SW 1271 (cell line): ENCODE data around the gene GAST.
"Not testable (repeated sequence)": the region's sequence is repeated elsewhere in the genome, so short reads cannot be mapped to it uniquely, and the experiment has no call there.

Experiments
- DNase-seq, 2 experiments: peaks; one replicate each; lab custom pipeline; 2025; lab: John Stamatoyannopoulos, UW

Gene GAST

GRCh38 chr17:41683441-41684007 lies 28.6 kb upstream of the GAST start:
- DNase-seq = no peak

- no peak for DNase-seq
Measured at GRCh38 chr17:41684035-41684434, 28.1 kb upstream of the GAST start.

GRCh38 chr17:41685753-41686152 lies 26.4 kb upstream of the GAST start:
- not testable (repeated sequence) for DNase-seq

GRCh38 chr17:41686281-41686680 lies 25.9 kb upstream of the GAST start:
- no peak for DNase-seq

GRCh38 chr17:41687828-41688640 lies 24.1 kb upstream of the GAST start:
- DNase-seq = peak in 1 of 2 experiments; percentile 80

- peak; percentile 97 to 98 for DNase-seq
Measured at GRCh38 chr17:41688641-41689496, 23.3 kb upstream of the GAST start, which contains the start of gene EIF1. Gene EIF1 (plus strand): TSS chr17:41688885. CDS start chr17:41689039, 154 bp downstream.

GRCh38 chr17:41689497-41690299 lies 22.4 kb upstream of the GAST start:
- DNase-seq = peak in 1 of 2 experiments; percentile 62

- DNase-seq = no peak
Measured at GRCh38 chr17:41690497-41690896, 21.6 kb upstream of the GAST start.

GRCh38 chr17:41691031-41691777 lies 20.9 kb upstream of the GAST start:
- no peak for DNase-seq

GRCh38 chr17:41692722-41693521 lies 19.2 kb upstream of the GAST start:
- DNase-seq = no peak

GRCh38 chr17:41695134-41695661 lies 16.9 kb upstream of the GAST start:
- no peak for DNase-seq

DNA sequence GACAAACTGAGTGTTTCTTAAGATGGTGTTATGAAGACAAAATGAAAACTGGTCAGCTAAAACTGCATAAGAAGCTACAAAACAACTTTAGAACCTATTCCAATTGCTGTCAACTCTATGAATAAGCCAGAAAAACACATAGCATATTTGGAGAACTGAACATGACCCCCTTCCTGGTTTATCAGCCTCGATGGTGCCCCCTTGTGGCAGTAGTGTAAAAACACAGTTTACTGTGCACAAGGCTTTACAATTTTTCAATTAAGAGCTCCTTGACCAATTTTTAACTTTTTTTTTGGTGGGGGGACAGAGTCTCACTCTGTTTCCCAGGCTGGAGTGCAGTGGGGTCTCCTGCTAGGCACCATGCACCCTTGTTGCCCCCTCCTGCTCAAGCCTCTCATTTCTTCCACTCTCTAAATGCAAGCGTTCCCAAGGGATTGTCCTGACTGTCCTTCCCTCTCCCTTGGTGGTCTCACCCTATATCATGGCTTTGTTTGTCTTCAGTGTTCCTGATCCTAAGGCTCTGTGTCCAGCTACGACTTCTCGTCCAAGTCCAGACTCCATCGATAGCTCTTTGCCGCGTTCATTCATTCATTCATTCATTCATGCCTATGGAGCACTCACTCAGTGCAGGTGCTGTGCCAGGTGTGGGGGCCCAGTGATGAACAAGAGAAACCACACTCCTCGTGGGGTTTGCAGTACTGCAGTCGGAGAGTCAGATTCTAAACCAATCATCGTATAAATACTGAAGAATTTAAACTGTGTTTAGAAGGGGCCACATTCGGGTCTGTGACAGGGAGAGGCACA lies 16.0 kb upstream of the GAST start:
- peak; percentile 49 to 75 for DNase-seq

- no peak for DNase-seq
Measured at GRCh38 chr17:41697122-41697962, 14.8 kb upstream of the GAST start.

DNA sequence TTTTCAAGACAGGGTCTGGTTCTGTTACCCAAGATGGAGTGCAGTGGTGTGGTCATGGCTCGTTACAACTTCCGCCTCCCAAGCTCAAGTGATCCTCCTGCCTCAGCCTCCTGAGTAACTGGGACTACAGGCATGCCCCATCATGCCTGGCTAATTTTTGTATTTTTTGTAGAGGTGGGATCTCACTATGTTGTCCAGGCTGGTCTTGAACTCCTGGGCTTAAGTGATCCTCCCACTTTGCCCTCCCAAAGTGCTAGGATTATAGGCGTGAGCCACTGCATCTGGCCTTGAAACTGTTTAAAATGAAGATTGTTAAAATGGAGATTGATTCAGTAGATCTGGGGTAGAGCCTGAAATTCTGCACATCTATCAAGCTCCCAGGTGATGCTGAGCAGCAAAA lies 11.3 kb upstream of the GAST start:
- DNase-seq = not testable (repeated sequence)

- DNase-seq = no peak
Measured at GRCh38 chr17:41702712-41703111, 9.4 kb upstream of the GAST start.

DNA sequence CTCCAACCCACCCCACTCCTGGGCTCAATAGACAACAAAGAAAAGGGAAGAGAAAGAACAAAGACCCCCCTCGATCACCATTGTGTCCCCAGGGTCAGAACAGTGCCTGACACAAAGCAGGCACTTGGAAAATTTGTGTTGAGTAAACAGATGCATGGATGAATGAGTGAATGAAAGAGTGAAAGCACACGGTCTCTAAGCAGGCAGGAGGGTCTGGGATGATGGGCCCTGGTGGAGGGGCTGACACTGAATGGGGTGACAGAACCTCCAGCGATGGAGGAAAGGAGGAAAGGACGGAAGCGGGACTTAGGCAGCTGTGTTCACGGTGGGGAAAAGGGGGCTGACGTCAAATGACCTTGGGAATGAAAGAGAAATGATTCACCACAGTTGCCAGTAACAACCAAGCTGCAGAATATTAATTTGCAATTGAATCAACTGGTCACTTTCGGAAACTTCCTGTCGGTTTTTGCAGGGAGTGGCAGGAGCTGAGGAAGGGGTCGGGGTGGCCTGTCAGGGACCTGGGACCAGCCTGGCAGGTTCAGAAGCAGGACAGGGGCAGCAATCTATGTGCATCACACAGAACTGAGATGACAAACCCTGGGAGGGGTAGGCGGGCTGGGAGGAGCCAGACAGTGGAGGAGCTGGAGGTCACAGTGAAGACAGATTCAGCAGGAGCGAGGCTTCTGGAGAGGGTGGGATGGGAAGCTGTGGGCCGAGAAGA lies 6.7 kb upstream of the GAST start:
- DNase-seq = no peak
